ENCODE results near the gene DNM3. TPM values are rescaled to one million over a fixed set of nuclear protein-coding genes. Genes with fewer than 3 reads are reported as not detected.

DNM3 gene
- total and polyA plus RNA-seq, 10 of the 15 experiments (the other 5 are each of a cell fraction or from before 2014, with no cell fraction given) = 0.03 to 1.5 (median 0.08) TPM; not detected in 3

DNA sequence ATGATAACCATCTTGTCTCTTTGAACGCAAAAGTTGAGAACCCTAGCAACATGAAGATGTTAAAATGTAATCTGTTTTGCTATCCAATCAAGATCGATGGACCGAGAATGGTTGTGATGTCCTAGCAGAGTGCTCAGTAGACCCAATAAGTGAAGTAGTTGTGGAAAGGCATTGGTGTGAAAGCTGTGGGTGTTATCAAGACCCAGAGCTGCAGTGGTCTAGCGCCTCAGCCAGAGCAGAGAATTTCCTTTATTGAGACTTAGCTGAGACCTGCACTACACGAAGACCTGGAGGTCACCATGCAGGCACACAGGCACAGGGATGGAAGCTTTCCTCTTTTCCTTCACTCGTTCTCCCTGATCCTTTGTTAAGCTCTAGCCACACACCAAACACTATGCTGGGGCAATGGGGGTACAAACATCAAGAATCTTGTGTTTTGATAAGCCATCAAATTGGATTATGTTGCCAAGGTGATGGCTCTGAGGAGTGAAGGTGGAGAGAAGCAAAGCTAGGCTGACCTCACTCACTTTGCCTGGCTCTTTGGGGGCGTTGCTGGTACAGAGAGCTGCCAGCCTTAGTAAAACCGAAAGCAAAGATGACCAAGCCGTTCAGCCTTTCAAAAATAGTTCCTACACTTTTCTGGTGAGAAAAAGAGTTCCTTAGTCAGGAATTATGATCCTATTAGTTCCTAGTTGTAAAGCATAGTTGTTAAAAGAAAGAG is 35.7 kb upstream of the DNM3 start (continued):
- TF ChIP-seq ZZZ3 (IDR thresholded peaks at IDR 0.05; ENCODE audit: control insufficient read depth, insufficient read length, low read depth) = no peak

DNA sequence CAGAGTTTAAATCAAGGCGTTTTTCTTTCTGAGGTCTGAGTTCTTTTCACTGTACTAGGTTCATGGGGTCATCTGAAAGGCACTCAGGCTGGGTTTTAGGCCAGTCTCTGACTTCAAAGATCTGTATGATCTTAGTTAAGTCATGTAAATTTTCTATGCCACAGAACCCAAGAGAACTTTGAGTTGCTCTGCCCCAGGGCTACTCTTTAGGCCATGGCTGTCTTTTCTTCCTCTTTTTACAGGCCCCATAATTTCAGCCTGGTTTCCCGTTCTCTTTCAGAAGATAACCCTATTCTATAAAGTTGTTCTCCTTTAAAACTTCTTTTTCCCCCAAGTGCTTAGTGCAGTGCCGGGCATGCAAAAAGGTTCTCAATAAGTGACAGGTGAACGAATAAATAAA is 33.7 kb upstream of the DNM3 start:
- Histone ChIP-seq H3K36me3 (ENCODE audit: control insufficient read depth in 2 of 2, insufficient read depth in 2 of 2, low read length in 1 of 2) (no peaks in the 10 kb centered on the region; a peak in 1 of 4 replicates), H4K20me1 (ENCODE audit: control insufficient read depth, insufficient read depth) (no peaks in the 10 kb centered on the region), H3K27ac (ENCODE audit: control insufficient read depth, insufficient read depth) (no peak overlapping the region), H3K4me1 (ENCODE audit: control insufficient read depth, insufficient read depth, low read length) (peaks cover 7% of the 10 kb centered on the region), H2AFZ (ENCODE audit: control insufficient read depth, low read depth, low read length) (no peak overlapping the region), H3K9ac (ENCODE audit: control insufficient read depth, insufficient read depth, low read length) (no peak overlapping the region), H3K79me2 (ENCODE audit: control insufficient read depth, insufficient read depth, low read length) (no peaks in the 10 kb centered on the region), H3K4me3 (no peak overlapping the region), H3K4me2 (ENCODE audit: control insufficient read depth, insufficient read depth) (no peak overlapping the region), H3K9me3 (replicated peaks; ENCODE audit: control insufficient read depth, insufficient read depth, low read length) (no peaks in the 10 kb centered on the region), H3K27me3 (replicated peaks in 1 of 2; ENCODE audit: control insufficient read depth in 2 of 2, insufficient read depth in 2 of 2, low read length in 1 of 2) (no peaks in the 10 kb centered on the region)
- DNase-seq (ENCODE audit: low read depth, low spot score) (no peak), FAIRE-seq (no peak), ATAC-seq (peak; percentile 24; the same call in 2 of the 3 replicates)
- intact Hi-C loops (cut with micrococcal nuclease; ENCODE audit: unreplicated experiment) (loop anchor here (10.0 kb wide), 1 partner anchor 617 kb away; the partner anchor contains the start of gene C1orf105), in situ Hi-C loops (cut with MboI) (loop anchor here (5.0 kb wide), 1 partner anchor 175 kb away; no protein-coding TSS in a partner anchor)
- SMC1A ChIA-PET (ENCODE audit: uncharacterized antibody, unreplicated experiment) = interaction anchor here (0.6 to 1.1 kb wide), 2 partner anchors 9 to 28 kb away, joined by 3 to 4 read pairs; no protein-coding TSS in a partner anchor
- BruUV-seq (replicated peaks) = no TSS peak
- CTCF ChIA-PET = interaction anchor here (0.6 to 1.4 kb wide), 2 partner anchors 176 to 372 kb away, joined by 3 read pairs; no protein-coding TSS in a partner anchor
- RAD21 ChIA-PET (ENCODE audit: unreplicated experiment) = no interaction called here
- 25% methylated on average over 4 of the region's 4 CpGs for WGBS (ENCODE audit: insufficient coverage, insufficient replicate concordance, low lambda C conversion rate, missing lambda C conversion rate)
- POLR2A ChIA-PET = no interaction called here
- TF ChIP-seq ZBTB11 (CRISPR knock-in tag; IDR thresholded peaks at IDR 0.05) (no peak), MTA2 (IDR thresholded peaks at IDR 0.05; ENCODE audit: low read depth) (no peak), RAD21 (IDR thresholded peaks at IDR 0.05; ENCODE audit: insufficient read depth, low read depth, low read length) (no peak), HDGF (IDR thresholded peaks at IDR 0.05) (no peak), CBX5 (IDR thresholded peaks at IDR 0.05; ENCODE audit: low read depth) (no peak), ASH2L (IDR thresholded peaks at IDR 0.05; ENCODE audit: borderline replicate concordance, low read depth) (no peak), MEF2A (IDR thresholded peaks at IDR 0.05; ENCODE audit: insufficient read depth, low read depth, low read length) (no peak), FOXK2 (IDR thresholded peaks at IDR 0.05) (no peak)
- TF ChIP-seq, protein P1, sequence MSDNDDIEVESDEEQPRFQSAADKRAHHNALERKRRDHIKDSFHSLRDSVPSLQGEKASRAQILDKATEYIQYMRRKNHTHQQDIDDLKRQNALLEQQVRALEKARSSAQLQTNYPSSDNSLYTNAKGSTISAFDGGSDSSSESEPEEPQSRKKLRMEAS (IDR thresholded peaks at IDR 0.05; ENCODE audit: low read depth, low read length) = no peak
- TF ChIP-seq, protein P2, sequence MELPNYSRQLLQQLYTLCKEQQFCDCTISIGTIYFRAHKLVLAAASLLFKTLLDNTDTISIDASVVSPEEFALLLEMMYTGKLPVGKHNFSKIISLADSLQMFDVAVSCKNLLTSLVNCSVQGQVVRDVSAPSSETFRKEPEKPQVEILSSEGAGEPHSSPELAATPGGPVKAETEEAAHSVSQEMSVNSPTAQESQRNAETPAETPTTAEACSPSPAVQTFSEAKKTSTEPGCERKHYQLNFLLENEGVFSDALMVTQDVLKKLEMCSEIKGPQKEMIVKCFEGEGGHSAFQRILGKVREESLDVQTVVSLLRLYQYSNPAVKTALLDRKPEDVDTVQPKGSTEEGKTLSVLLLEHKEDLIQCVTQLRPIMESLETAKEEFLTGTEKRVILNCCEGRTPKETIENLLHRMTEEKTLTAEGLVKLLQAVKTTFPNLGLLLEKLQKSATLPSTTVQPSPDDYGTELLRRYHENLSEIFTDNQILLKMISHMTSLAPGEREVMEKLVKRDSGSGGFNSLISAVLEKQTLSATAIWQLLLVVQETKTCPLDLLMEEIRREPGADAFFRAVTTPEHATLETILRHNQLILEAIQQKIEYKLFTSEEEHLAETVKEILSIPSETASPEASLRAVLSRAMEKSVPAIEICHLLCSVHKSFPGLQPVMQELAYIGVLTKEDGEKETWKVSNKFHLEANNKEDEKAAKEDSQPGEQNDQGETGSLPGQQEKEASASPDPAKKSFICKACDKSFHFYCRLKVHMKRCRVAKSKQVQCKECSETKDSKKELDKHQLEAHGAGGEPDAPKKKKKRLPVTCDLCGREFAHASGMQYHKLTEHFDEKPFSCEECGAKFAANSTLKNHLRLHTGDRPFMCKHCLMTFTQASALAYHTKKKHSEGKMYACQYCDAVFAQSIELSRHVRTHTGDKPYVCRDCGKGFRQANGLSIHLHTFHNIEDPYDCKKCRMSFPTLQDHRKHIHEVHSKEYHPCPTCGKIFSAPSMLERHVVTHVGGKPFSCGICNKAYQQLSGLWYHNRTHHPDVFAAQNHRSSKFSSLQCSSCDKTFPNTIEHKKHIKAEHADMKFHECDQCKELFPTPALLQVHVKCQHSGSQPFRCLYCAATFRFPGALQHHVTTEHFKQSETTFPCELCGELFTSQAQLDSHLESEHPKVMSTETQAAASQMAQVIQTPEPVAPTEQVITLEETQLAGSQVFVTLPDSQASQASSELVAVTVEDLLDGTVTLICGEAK (IDR thresholded peaks at IDR 0.05; ENCODE audit: borderline replicate concordance) = no peak

All from GM12878 (cell line).